Measurements from ENCODE around the gene RASAL1.
"Not testable (repeated sequence)": the region's sequence is repeated elsewhere in the genome, so short reads cannot be mapped to it uniquely, and the experiment has no call there.

Gene RASAL1

GRCh38 chr12:113140706-113141105 lies 5.1 kb upstream of the RASAL1 start:
- DNase-seq (ENCODE audit: low read depth in 2 of 2), result no peak

- no peak for DNase-seq (ENCODE audit: low read depth in 2 of 2)
Observed at GRCh38 chr12:113138826-113139225, 3.3 kb upstream of the RASAL1 start.

GRCh38 chr12:113137861-113138783 lies 2.6 kb upstream of the RASAL1 start:
- DNase-seq (ENCODE audit: low read depth in 2 of 2), result no peak

GRCh38 chr12:113136990-113137511 lies 1.5 kb upstream of the RASAL1 start:
- DNase-seq (ENCODE audit: low read depth in 2 of 2), result no peak

GRCh38 chr12:113136128-113136989 lies 798 bp upstream of the RASAL1 start:
- peak; percentile 52 to 68 for DNase-seq (ENCODE audit: low read depth in 2 of 2)

GRCh38 chr12:113134521-113134951 lies 1.0 kb downstream of the RASAL1 start:
- no peak for DNase-seq (ENCODE audit: low read depth in 2 of 2)

GRCh38 chr12:113134071-113134470 lies 1.5 kb downstream of the RASAL1 start:
- DNase-seq (ENCODE audit: low read depth in 2 of 2), result no peak

- no peak for DNase-seq (ENCODE audit: low read depth in 2 of 2)
Observed at GRCh38 chr12:113133666-113134065, 1.9 kb downstream of the RASAL1 start.

- no peak for DNase-seq (ENCODE audit: low read depth in 2 of 2)
Observed at GRCh38 chr12:113133036-113133435, 2.5 kb downstream of the RASAL1 start.

- DNase-seq (ENCODE audit: low read depth in 2 of 2), result no peak
Observed at GRCh38 chr12:113131556-113131955, 4.0 kb downstream of the RASAL1 start.

- no peak for DNase-seq (ENCODE audit: low read depth in 2 of 2)
Observed at GRCh38 chr12:113130457-113131135, 5.0 kb downstream of the RASAL1 start.

GRCh38 chr12:113129664-113130456 lies 5.7 kb downstream of the RASAL1 start:
- no peak for DNase-seq (ENCODE audit: low read depth in 2 of 2)

- DNase-seq (ENCODE audit: low read depth in 2 of 2), result no peak
Observed at GRCh38 chr12:113128802-113129663, 6.5 kb downstream of the RASAL1 start.

GRCh38 chr12:113127791-113128199 lies 7.8 kb downstream of the RASAL1 start:
- no peak for DNase-seq (ENCODE audit: low read depth in 2 of 2)

- DNase-seq (ENCODE audit: low read depth in 2 of 2), result no peak
Observed at GRCh38 chr12:113120670-113121370, 14.7 kb downstream of the RASAL1 start.

- no peak for DNase-seq (ENCODE audit: low read depth in 2 of 2)
Observed at GRCh38 chr12:113119980-113120669, 15.4 kb downstream of the RASAL1 start.

GRCh38 chr12:113118142-113118541 lies 17.4 kb downstream of the RASAL1 start:
- no peak for DNase-seq (ENCODE audit: low read depth in 2 of 2)

GRCh38 chr12:113117684-113118083 lies 17.9 kb downstream of the RASAL1 start:
- DNase-seq (ENCODE audit: low read depth in 2 of 2), result not testable (repeated sequence)

- no peak for DNase-seq (ENCODE audit: low read depth in 2 of 2)
Observed at GRCh38 chr12:113116875-113117274, 18.7 kb downstream of the RASAL1 start.

Measured in stimulated activated CD4-positive, alpha-beta T cell treated with anti-CD3 and anti-CD28 coated beads, Interleukin-4, amount 100 ng/mL, for 48 hours (primary cell).